KMS-11 (cell line): Measurements from ENCODE around the gene MBLAC1.

Experiments used
- H2AFZ ChIP-seq: fragments of 200-600 bp; sonication (generic); 2 replicates; pipeline ENCODE4 v1.6.1; 2016; ENCODE audit warnings: antibody characterized with exemption, mixed run types, low read depth
- H3K27ac ChIP-seq: fragments of 200-600 bp; sonication (generic); 2 replicates; pipeline ENCODE4 v1.6.1; 2016; ENCODE audit warnings: mild to moderate bottlenecking, mixed run types
- H3K27me3 ChIP-seq: fragments of 200-600 bp; sonication (generic); 2 replicates; pipeline ENCODE4 v1.6.1; 2017; ENCODE audit warnings: mild to moderate bottlenecking, low read depth, mixed run types, moderate library complexity; ENCODE audit not compliant: insufficient read depth
- H3K36me3 ChIP-seq: fragments of 200-600 bp; sonication (generic); 2 replicates; pipeline ENCODE4 v1.6.1; 2017; ENCODE audit warnings: mild to moderate bottlenecking, mixed run types; ENCODE audit not compliant: insufficient read depth
- H3K4me1 ChIP-seq: fragments of 200-600 bp; sonication (generic); 2 replicates; pipeline ENCODE4 v1.6.1; 2016; ENCODE audit warnings: mild to moderate bottlenecking, low read depth, mixed run types; ENCODE audit not compliant: poor library complexity, severe bottlenecking
- H3K4me2 ChIP-seq: fragments of 200-600 bp; sonication (generic); 2 replicates; pipeline ENCODE4 v1.7.0; 2016; ENCODE audit warnings: mild to moderate bottlenecking, mixed run types
- H3K4me3 ChIP-seq: fragments of 200-600 bp; sonication (generic); IDR thresholded peaks from 2 replicates; pipeline ENCODE4 v1.6.1; 2017; ENCODE audit warnings: low read depth, low read length, mixed read lengths; ENCODE audit not compliant: insufficient read depth
- H3K79me2 ChIP-seq: fragments of 200-600 bp; sonication (generic); 2 replicates; pipeline ENCODE4 v1.6.1; 2016; ENCODE audit warnings: low read depth, mixed run types; ENCODE audit not compliant: insufficient read depth
- H3K9ac ChIP-seq: fragments of 200-600 bp; sonication (generic); 2 replicates; pipeline ENCODE4 v1.6.1; 2016; ENCODE audit warnings: mild to moderate bottlenecking, mixed run types
- H4K20me1 ChIP-seq: fragments of 200-600 bp; sonication (generic); 2 replicates; pipeline ENCODE4 v1.6.1; 2016; ENCODE audit warnings: mild to moderate bottlenecking, mixed run types; ENCODE audit not compliant: insufficient read depth
- CTCF ChIP-seq: fragments of 200-600 bp; sonication (generic); conservative IDR thresholded peaks from 2 replicates; pipeline ENCODE4 v1.6.1; 2017; ENCODE audit warnings: low read depth, mild to moderate bottlenecking, antibody characterized with exemption, low read length, moderate library complexity, mixed read lengths

The MBLAC1 gene

DNA sequence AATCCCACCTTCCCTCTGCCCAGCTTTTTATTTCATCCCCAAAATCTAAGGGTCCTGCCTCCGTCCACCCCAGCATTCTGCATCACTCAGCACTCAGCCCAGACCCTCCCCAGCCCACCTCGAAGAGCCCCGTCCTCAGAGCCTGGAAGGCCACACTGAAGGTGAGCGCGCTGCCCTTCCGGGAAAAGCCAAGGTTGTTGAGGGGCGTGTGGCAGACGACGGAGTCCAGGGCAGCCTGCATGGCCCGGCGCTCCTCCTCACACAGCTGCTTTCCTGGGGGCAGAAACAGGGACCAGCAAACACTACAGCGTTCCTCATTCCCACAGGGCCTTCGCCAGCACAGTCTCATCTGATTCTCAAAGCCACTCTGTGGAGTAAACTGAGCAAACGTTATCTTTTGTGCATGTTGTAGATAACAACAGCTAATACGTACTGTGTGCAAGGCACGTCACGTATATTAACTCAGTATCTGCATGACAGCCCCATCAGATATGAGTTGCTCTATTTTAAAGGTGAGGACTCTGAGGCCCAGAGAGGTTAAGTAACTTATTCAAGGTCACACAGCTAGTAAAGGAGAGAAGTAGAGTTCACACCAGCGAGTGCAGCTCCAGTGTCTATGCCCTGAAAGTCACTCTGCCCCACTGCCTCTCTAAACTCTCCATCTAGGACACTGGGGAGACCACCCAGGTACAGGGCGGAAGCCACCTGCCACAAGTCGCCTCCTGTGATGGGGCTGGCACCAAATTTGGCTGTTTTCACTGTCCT, 29.0 kb downstream of the MBLAC1 start:
- peaks cover 17% of the 10 kb centered on the region for H3K4me1 ChIP-seq
- H3K27ac ChIP-seq: no peak overlapping the region
- TF ChIP-seq CTCF: no peak
- H2AFZ ChIP-seq: no peak overlapping the region
- peaks cover 7% of the 10 kb centered on the region; the same call in 1 of the 2 replicates for H3K27me3 ChIP-seq
- no peaks in the 10 kb centered on the region; the same call in 1 of the 2 replicates for H3K79me2 ChIP-seq
- no peak overlapping the region for H3K4me2 ChIP-seq
- no peaks in the 10 kb centered on the region; the same call in 1 of the 2 replicates for H3K36me3 ChIP-seq
- H3K9ac ChIP-seq: no peak overlapping the region
- H3K4me3 ChIP-seq: no peak overlapping the region
- H4K20me1 ChIP-seq: no peaks in the 10 kb centered on the region

- Histone ChIP-seq H3K27ac (no peak overlapping the region), H2AFZ (no peak overlapping the region), H3K9ac (no peak overlapping the region), H3K79me2 (no peaks in the 10 kb centered on the region; the same call in 1 of the 2 replicates), H3K4me2 (peak overlapping the region; percentile 90; the same call in 1 of the 2 replicates), H3K4me1 (peaks cover 17% of the 10 kb centered on the region), H3K27me3 (peaks cover 13% of the 10 kb centered on the region; the same call in 1 of the 2 replicates), H4K20me1 (no peaks in the 10 kb centered on the region), H3K4me3 (no peak overlapping the region), H3K36me3 (no peaks in the 10 kb centered on the region; the same call in 1 of the 2 replicates)
- no peak for TF ChIP-seq CTCF
Observed at GRCh38 chr7:100156331-100157068, 29.7 kb downstream of the MBLAC1 start.

- Histone ChIP-seq H3K79me2 (no peaks in the 10 kb centered on the region; the same call in 1 of the 2 replicates), H4K20me1 (no peaks in the 10 kb centered on the region), H3K4me1 (peaks cover 17% of the 10 kb centered on the region), H3K4me3 (no peak overlapping the region), H3K4me2 (peak overlapping the region; percentile 90; the same call in 1 of the 2 replicates), H3K27ac (no peak overlapping the region), H2AFZ (no peak overlapping the region), H3K36me3 (no peaks in the 10 kb centered on the region; the same call in 1 of the 2 replicates), H3K27me3 (peaks cover 18% of the 10 kb centered on the region), H3K9ac (no peak overlapping the region)
- no peak for TF ChIP-seq CTCF
Observed at GRCh38 chr7:100157069-100157333, 30.2 kb downstream of the MBLAC1 start.

DNA sequence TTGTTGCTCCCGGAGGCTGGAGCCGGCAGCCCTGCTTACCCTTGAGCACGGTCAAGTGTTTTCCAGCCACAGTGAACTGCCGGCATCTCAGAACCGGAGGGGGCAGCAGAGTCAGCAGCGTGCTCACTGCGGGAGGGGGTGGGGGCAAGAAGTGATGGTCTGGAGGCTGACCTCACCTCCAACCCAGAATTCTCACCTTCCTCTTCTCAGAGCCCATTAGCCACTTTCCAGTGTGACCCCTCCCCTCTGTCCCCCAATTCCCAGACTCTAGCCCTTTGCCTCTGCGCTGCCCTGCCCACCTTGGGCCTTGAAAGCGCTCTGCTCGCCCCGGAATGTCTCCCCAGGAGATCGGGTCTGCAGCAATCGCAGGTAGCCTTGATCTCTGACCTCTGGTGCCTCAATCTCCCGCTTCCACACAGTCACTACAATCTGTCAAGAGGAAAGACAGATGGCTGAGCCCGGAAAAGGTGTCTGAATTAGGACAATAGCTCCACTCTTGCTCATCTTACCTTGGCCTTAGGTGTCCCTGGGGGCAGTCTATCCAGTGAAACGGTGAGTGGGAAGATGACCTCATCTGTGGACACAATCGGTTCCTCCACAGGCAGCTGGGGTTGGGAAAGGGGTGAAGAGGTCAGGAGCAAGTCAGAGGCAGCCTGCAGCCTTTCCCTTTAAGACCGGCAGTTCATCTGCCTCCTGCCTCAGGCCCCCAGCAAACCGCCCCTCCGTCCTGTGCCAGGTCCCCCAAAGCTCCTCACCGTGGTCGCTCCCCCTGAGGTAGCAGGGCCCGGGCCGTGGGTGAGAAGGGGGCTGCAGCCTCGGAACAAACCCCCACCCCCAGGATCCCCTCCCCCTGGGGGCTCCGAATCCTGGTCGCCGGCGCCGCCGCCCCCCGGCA, 30.8 kb downstream of the MBLAC1 start:
- peak overlapping the region; percentile 41 for H3K9ac ChIP-seq
- H3K36me3 ChIP-seq: no peaks in the 10 kb centered on the region; the same call in 1 of the 2 replicates
- peaks cover 22% of the 10 kb centered on the region for H3K27me3 ChIP-seq
- H3K4me1 ChIP-seq: peaks cover 17% of the 10 kb centered on the region
- no peak for TF ChIP-seq CTCF
- H2AFZ ChIP-seq: no peak overlapping the region
- H3K79me2 ChIP-seq: no peaks in the 10 kb centered on the region; the same call in 1 of the 2 replicates
- no peak overlapping the region for H3K27ac ChIP-seq
- H3K4me3 ChIP-seq: no peak overlapping the region
- H3K4me2 ChIP-seq: peak overlapping the region; percentile 90
- no peaks in the 10 kb centered on the region for H4K20me1 ChIP-seq
